Neuronal stem cell (in vitro differentiated cells): ENCODE results near the gene HGFAC.
"Not testable (repeated sequence)": the region's sequence is repeated elsewhere in the genome, so short reads cannot be mapped to it uniquely, and the experiment has no call there.

ENCODE experiments used
- DNase-seq: peaks from one replicate; pipeline ENCODE4 v3.0.0-alpha.2; 2013; ENCODE audit warnings: low spot score
- H2AFZ ChIP-seq: one replicate; pipeline ENCODE4 v1.6.1; 2013; ENCODE audit warnings: mild to moderate bottlenecking, low read length, inconsistent platforms
- H2AK5ac ChIP-seq: 2 replicates; pipeline ENCODE4 v1.6.1; 2013; ENCODE audit warnings: low read depth, mild to moderate bottlenecking, inconsistent platforms, low read length, moderate library complexity, mixed read lengths
- H2BK120ac ChIP-seq: 2 replicates; pipeline ENCODE4 v1.6.1; 2013; ENCODE audit warnings: low read depth, mild to moderate bottlenecking, inconsistent platforms, low read length, moderate library complexity, mixed read lengths
- H2BK12ac ChIP-seq: one replicate; pipeline ENCODE4 v1.6.1; 2013; ENCODE audit warnings: low read length, inconsistent platforms
- H2BK15ac ChIP-seq: 2 replicates; pipeline ENCODE4 v1.6.1; 2013; ENCODE audit warnings: mild to moderate bottlenecking, low read length, inconsistent platforms, mixed read lengths
- H2BK5ac ChIP-seq: one replicate; pipeline ENCODE4 v1.6.1; 2013; ENCODE audit warnings: inconsistent platforms, mild to moderate bottlenecking, low read length, moderate library complexity
- H3K14ac ChIP-seq: one replicate; pipeline ENCODE4 v1.6.1; 2013; ENCODE audit warnings: low read length, inconsistent platforms
- H3K18ac ChIP-seq: 2 replicates; pipeline ENCODE4 v1.6.1; 2013; ENCODE audit warnings: low read length, inconsistent platforms
- H3K23ac ChIP-seq: 2 replicates; pipeline ENCODE4 v1.6.1; 2013; ENCODE audit warnings: low read depth, mild to moderate bottlenecking, mixed read lengths, low read length, inconsistent platforms; ENCODE audit not compliant: poor library complexity
- H3K27ac ChIP-seq: replicated peaks from 3 replicates; pipeline ENCODE4 v1.5.1; 2013; ENCODE audit warnings: low read length, inconsistent platforms
- H3K27me3 ChIP-seq, 3 experiments: 2 replicates each; pipeline ENCODE4 v1.6.1; 2013; ENCODE audit warnings: low read length in 3 of 3, mild to moderate bottlenecking in 2 of 3, inconsistent platforms in 1 of 3, low read depth in 1 of 3, mixed read lengths in 1 of 3, moderate library complexity in 1 of 3; ENCODE audit not compliant: control insufficient read depth in 3 of 3, insufficient read depth in 3 of 3
- H3K36me3 ChIP-seq, 2 donors: replicated peaks in 1 of 2; 2 replicates each; pipeline ENCODE4 v1.6.1; 2013; ENCODE audit warnings: low read length in 2 of 2; ENCODE audit not compliant: control insufficient read depth in 2 of 2, insufficient read depth in 2 of 2
- H3K4ac ChIP-seq: 2 replicates; pipeline ENCODE4 v1.6.1; 2013; ENCODE audit warnings: inconsistent platforms, mild to moderate bottlenecking, low read length, moderate library complexity
- H3K4me1 ChIP-seq, 2 donors: 1 replicate in 1 of 2; 2 replicates in 1 of 2; pipeline ENCODE4 v1.6.1; 2013; ENCODE audit warnings: low read length in 2 of 2, low read depth in 1 of 2; ENCODE audit not compliant: control insufficient read depth in 2 of 2, insufficient read depth in 1 of 2
- H3K4me2 ChIP-seq: one replicate; pipeline ENCODE4 v1.6.1; 2013; ENCODE audit warnings: mild to moderate bottlenecking, low read length, inconsistent platforms; ENCODE audit not compliant: insufficient read depth, poor library complexity, severe bottlenecking
- H3K4me3 ChIP-seq, 2 donors: 2 replicates each; pipeline ENCODE4 v1.5.1; 2013; ENCODE audit warnings: low read length in 2 of 2, mild to moderate bottlenecking in 2 of 2, inconsistent platforms in 1 of 2, moderate library complexity in 1 of 2
- H3K79me1 ChIP-seq: one replicate; pipeline ENCODE4 v1.6.1; 2013; ENCODE audit warnings: low read depth, mild to moderate bottlenecking, inconsistent platforms, low read length, moderate library complexity
- H3K9ac ChIP-seq: one replicate; pipeline ENCODE4 v1.6.1; 2013; ENCODE audit warnings: mild to moderate bottlenecking, low read depth, low read length, inconsistent platforms; ENCODE audit not compliant: poor library complexity
- H3K9me3 ChIP-seq, 2 donors: replicated peaks in 1 of 2; 2 replicates each; pipeline versions ENCODE3 to v1.6.1; 2013; ENCODE audit warnings: low read length in 2 of 2, mild to moderate bottlenecking in 2 of 2, inconsistent platforms in 1 of 2, low read depth in 1 of 2, mixed read lengths in 1 of 2, moderate library complexity in 1 of 2; ENCODE audit not compliant: control insufficient read depth in 2 of 2, insufficient read depth in 1 of 2
- H4K8ac ChIP-seq: one replicate; pipeline ENCODE4 v1.6.1; 2013; ENCODE audit warnings: low read depth, mild to moderate bottlenecking, inconsistent platforms, low read length, moderate library complexity
- H4K91ac ChIP-seq: one replicate; pipeline ENCODE4 v1.6.1; 2013; ENCODE audit warnings: low read length, low read depth, mild to moderate bottlenecking, inconsistent platforms; ENCODE audit not compliant: poor library complexity
- WGBS, 2 donors: extraction: QIAGEN DNeasy Blood & Tissue Kit; methylation state at CpG; one replicate each; pipeline ENCODE4 v1.1.7; 2013; ENCODE audit warnings: missing lambda C conversion rate in 2 of 2, mixed read lengths in 1 of 2; ENCODE audit not compliant: insufficient read length in 2 of 2, insufficient replicate concordance in 1 of 2; ENCODE audit errors: extremely low coverage in 2 of 2; 5-methylcytosine and 5-hydroxymethylcytosine counted together

Gene HGFAC

GRCh38 chr4:3455596-3455995 is 13.8 kb downstream of the HGFAC start:
- not testable (repeated sequence) for H3K4ac ChIP-seq, H3K4me1 ChIP-seq, H2AFZ ChIP-seq, H2AK5ac ChIP-seq, H3K4me2 ChIP-seq, H2BK120ac ChIP-seq, H3K4me3 ChIP-seq, H3K9me3 ChIP-seq, H4K91ac ChIP-seq, H3K9ac ChIP-seq, H3K36me3 ChIP-seq, H2BK12ac ChIP-seq, H2BK15ac ChIP-seq, H2BK5ac ChIP-seq, H3K18ac ChIP-seq, H4K8ac ChIP-seq, H3K27ac ChIP-seq, H3K23ac ChIP-seq, H3K14ac ChIP-seq, H3K79me1 ChIP-seq, DNase-seq
- WGBS, 2 donors, result no CpG with 5 or more reads among the region's 3 CpGs
- peaks cover 0 to 11% (median 0%) of the 10 kb centered on the region in 3 experiments for H3K27me3 ChIP-seq

- no peak overlapping the region for H3K9ac ChIP-seq
- no peak overlapping the region for H3K23ac ChIP-seq
- no peak overlapping the region for H3K4ac ChIP-seq
- H4K8ac ChIP-seq, result no peak overlapping the region
- H3K4me2 ChIP-seq, result no peak overlapping the region
- H3K4me3 ChIP-seq, result no peak overlapping the region
- peaks cover 5 to 11% of the 10 kb centered on the region in 2 donors for H3K9me3 ChIP-seq
- no peak overlapping the region for H2BK5ac ChIP-seq
- H3K79me1 ChIP-seq, result no peaks in the 10 kb centered on the region
- no peak overlapping the region for H3K14ac ChIP-seq
- no peak overlapping the region for H2BK15ac ChIP-seq
- peaks cover 7 to 10% of the 10 kb centered on the region in 2 donors for H3K4me1 ChIP-seq
- no CpG with 5 or more reads among the region's 6 CpGs for WGBS, 2 donors
- peaks cover 0 to 34% (median 4%) of the 10 kb centered on the region in 3 experiments for H3K27me3 ChIP-seq
- no peaks in the 10 kb centered on the region for H3K36me3 ChIP-seq
- H2AFZ ChIP-seq, result no peak overlapping the region
- H2BK120ac ChIP-seq, result no peak overlapping the region
- no peak overlapping the region for H3K27ac ChIP-seq
- no peak overlapping the region for H3K18ac ChIP-seq
- no peak for DNase-seq
- H2BK12ac ChIP-seq, result no peak overlapping the region
- no peak overlapping the region for H2AK5ac ChIP-seq
- no peak overlapping the region for H4K91ac ChIP-seq
These were observed 16.6 kb downstream of the HGFAC start for GRCh38 chr4:3458371-3458770.

- not testable (repeated sequence) for H2BK5ac ChIP-seq, H3K23ac ChIP-seq, H4K91ac ChIP-seq, H3K4me2 ChIP-seq, H2AFZ ChIP-seq, DNase-seq, H2BK15ac ChIP-seq, H3K36me3 ChIP-seq, H3K4me3 ChIP-seq, H2AK5ac ChIP-seq, H3K4ac ChIP-seq, H3K14ac ChIP-seq, H3K79me1 ChIP-seq, H3K18ac ChIP-seq, H3K27ac ChIP-seq, H2BK120ac ChIP-seq, H3K9ac ChIP-seq, H2BK12ac ChIP-seq, H4K8ac ChIP-seq
- peaks cover 2 to 11% of the 10 kb centered on the region in 2 donors for H3K9me3 ChIP-seq
- no CpG with 5 or more reads among the region's 5 CpGs for WGBS, 2 donors
- peaks cover 7 to 15% of the 10 kb centered on the region in 2 donors for H3K4me1 ChIP-seq
- H3K27me3 ChIP-seq, result peaks cover 0 to 40% (median 12%) of the 10 kb centered on the region in 3 experiments
These were observed 17.4 kb downstream of the HGFAC start for GRCh38 chr4:3459156-3459555.

- no peak overlapping the region for H2BK5ac ChIP-seq
- H2AFZ ChIP-seq, result no peak overlapping the region
- H3K4ac ChIP-seq, result no peak overlapping the region
- no CpG with 5 or more reads among the region's 5 CpGs for WGBS, 2 donors
- no peaks in the 10 kb centered on the region for H3K36me3 ChIP-seq
- no peak for DNase-seq
- no peak overlapping the region for H4K8ac ChIP-seq
- H2BK12ac ChIP-seq, result no peak overlapping the region
- peaks cover 2 to 11% of the 10 kb centered on the region in 2 donors for H3K9me3 ChIP-seq
- H3K18ac ChIP-seq, result peak overlapping the region; percentile 32
- no peak overlapping the region for H3K4me3 ChIP-seq
- H3K4me2 ChIP-seq, result no peak overlapping the region
- peak overlapping the region; percentile 5 for H2AK5ac ChIP-seq
- H2BK15ac ChIP-seq, result no peak overlapping the region
- no peak overlapping the region for H2BK120ac ChIP-seq
- H3K27me3 ChIP-seq, result peaks cover 0 to 56% (median 14%) of the 10 kb centered on the region in 3 experiments
- H3K79me1 ChIP-seq, result no peaks in the 10 kb centered on the region
- H4K91ac ChIP-seq, result no peak overlapping the region
- no peak overlapping the region for H3K14ac ChIP-seq
- H3K4me1 ChIP-seq, result peaks cover 7 to 29% of the 10 kb centered on the region in 2 donors
- H3K9ac ChIP-seq, result no peak overlapping the region
- no peak overlapping the region for H3K27ac ChIP-seq
- no peak overlapping the region for H3K23ac ChIP-seq
These were observed 19.2 kb downstream of the HGFAC start for GRCh38 chr4:3460926-3461325.
